B cell (primary cell): ENCODE results near the gene PTPN22. TPM values are rescaled to one million over a fixed set of nuclear protein-coding genes. Genes with fewer than 3 reads are reported as not detected.

Experiments
- ATAC-seq: fragments of 200-7000 bp; cut with Tn5 transposase; one replicate; pipeline ENCODE4 v1.10.0; 2021; ENCODE audit warnings: low read depth, mild to moderate bottlenecking, moderate number of reproducible peaks, moderate library complexity
- CTCF ChIA-PET: fragments of 350-600 bp; sonication (Branson Sonifier 250); formaldehyde crosslinking; loops from one replicate; lab custom pipeline; 2021; ENCODE audit warnings: antibody characterized with exemption, inconsistent platforms; lab: Charles Lee
- POLR2A ChIA-PET: fragments of 350-600 bp; sonication (Branson Sonifier 250); formaldehyde crosslinking; loops from one replicate; lab custom pipeline; 2021; ENCODE audit warnings: antibody characterized with exemption; lab: Charles Lee
- DNase-seq: peaks from one replicate; pipeline ENCODE4 v3.0.0; 2013
- H2AFZ ChIP-seq: 2 replicates; pipeline ENCODE4 v1.6.1; 2012; ENCODE audit warnings: mild to moderate bottlenecking, low read depth, low read length; ENCODE audit not compliant: insufficient read depth, poor library complexity, severe bottlenecking
- H3K27ac ChIP-seq, 2 donors: 1 replicate in 1 of 2; 2 replicates in 1 of 2; pipeline ENCODE4 v1.5.1; 2012 to 2013; ENCODE audit warnings: low read length in 2 of 2, mild to moderate bottlenecking in 2 of 2, moderate library complexity in 1 of 2
- H3K27me3 ChIP-seq, 4 experiments: fragments of 200-600 bp in 1 of 4; sonication (generic) in 1 of 4; replicated peaks in 1 of 4; 1 replicate in 2 of 4; 2 replicates in 2 of 4; pipeline versions ENCODE4 v1.6.1 to v1.7.0; 2013 to 2016; ENCODE audit warnings: low read length in 3 of 4, mild to moderate bottlenecking in 2 of 4, mixed read lengths in 1 of 4, moderate library complexity in 1 of 4; ENCODE audit not compliant: insufficient read depth in 4 of 4, control insufficient read depth in 3 of 4; ENCODE audit errors: control extremely low read depth in 1 of 4
- H3K36me3 ChIP-seq, 2 experiments: replicated peaks in 1 of 2; 1 replicate in 1 of 2; 2 replicates in 1 of 2; pipeline versions ENCODE4 v1.6.1 to v1.7.1; 2013; ENCODE audit warnings: low read length in 1 of 2; ENCODE audit not compliant: insufficient read depth in 2 of 2, control insufficient read depth in 1 of 2; ENCODE audit errors: control extremely low read depth in 1 of 2, extremely low read depth in 1 of 2
- H3K4me1 ChIP-seq, 2 donors: fragments of 200-600 bp in 1 of 2; sonication (generic) in 1 of 2; 1 replicate in 1 of 2; 2 replicates in 1 of 2; pipeline versions ENCODE4 v1.5.1 to v1.6.1; 2013 to 2017; ENCODE audit warnings: low read length in 2 of 2; ENCODE audit not compliant: control insufficient read depth in 2 of 2, insufficient read depth in 2 of 2
- H3K4me2 ChIP-seq: replicated peaks from 2 replicates; pipeline ENCODE3; 2012; ENCODE audit warnings: mild to moderate bottlenecking, low read depth, low read length; ENCODE audit not compliant: poor library complexity, severe bottlenecking
- H3K4me3 ChIP-seq, 5 experiments: fragments of 200-600 bp in 1 of 5; sonication (generic) in 1 of 5; 1 replicate in 3 of 5; 2 replicates in 2 of 5; pipeline versions ENCODE4 v1.5.1 to v1.7.0; 2011 to 2016; ENCODE audit warnings: low read length in 4 of 5, mild to moderate bottlenecking in 4 of 5, low read depth in 2 of 5, control low read depth in 1 of 5, moderate library complexity in 1 of 5; ENCODE audit not compliant: insufficient read depth in 1 of 5; ENCODE audit errors: control extremely low read depth in 1 of 5, extremely low read depth in 1 of 5
- H3K79me2 ChIP-seq: fragments of 200-600 bp; sonication (generic); one replicate; pipeline ENCODE4 v1.6.0; 2016; ENCODE audit warnings: low read length; ENCODE audit not compliant: control insufficient read depth, insufficient read depth
- H3K9ac ChIP-seq: fragments of 200-600 bp; sonication (generic); 2 replicates; pipeline ENCODE4 v1.6.1; 2017; ENCODE audit warnings: mild to moderate bottlenecking, low read length, moderate library complexity
- H3K9me3 ChIP-seq, 3 donors: one replicate each; pipeline versions ENCODE4 v1.6.1 to v1.7.1; 2013; ENCODE audit warnings: low read length in 2 of 3; ENCODE audit not compliant: control insufficient read depth in 2 of 3, insufficient read depth in 1 of 3; ENCODE audit errors: control extremely low read depth in 1 of 3
- H4K20me1 ChIP-seq: 2 replicates; pipeline ENCODE4 v1.6.0; 2012; ENCODE audit warnings: mild to moderate bottlenecking, low read length; ENCODE audit not compliant: insufficient read depth, control insufficient read depth, poor library complexity, severe bottlenecking
- H3K27ac Mint-ChIP-seq: one replicate; pipeline ENCODE4 v1.8.0; 2021; ENCODE audit warnings: mixed read lengths
- H3K27me3 Mint-ChIP-seq: one replicate; pipeline ENCODE4 v1.8.0; 2021; ENCODE audit warnings: mixed read lengths
- H3K4me1 Mint-ChIP-seq: one replicate; pipeline ENCODE4 v1.8.0; 2021; ENCODE audit warnings: mixed read lengths
- H3K4me3 Mint-ChIP-seq: one replicate; pipeline ENCODE4 v1.8.0; 2021; ENCODE audit warnings: mixed read lengths
- H3K9me3 Mint-ChIP-seq: one replicate; pipeline ENCODE4 v1.8.0; 2022; ENCODE audit warnings: mixed read lengths; ENCODE audit not compliant: insufficient read depth
- CTCF ChIP-seq: fragments of 200-600 bp; IDR thresholded peaks from one replicate; pipeline ENCODE4 v1.8.0; 2022; ENCODE audit warnings: antibody characterized with exemption, mild to moderate bottlenecking
- EZH2 ChIP-seq: IDR thresholded peaks from 2 replicates; pipeline ENCODE4 v1.6.1; 2012; ENCODE audit warnings: borderline replicate concordance, low read depth, mild to moderate bottlenecking, moderate library complexity, low read length; ENCODE audit not compliant: insufficient read depth, poor library complexity, severe bottlenecking
- WGBS: methylation state at CpG from one replicate; pipeline ENCODE4 v1.1.5; 2013; ENCODE audit warnings: missing lambda C conversion rate; ENCODE audit not compliant: insufficient coverage; 5-methylcytosine and 5-hydroxymethylcytosine counted together
- intact Hi-C: fragments of 100-400 bp; cut with micrococcal nuclease; formaldehyde crosslinking; loops from one replicate; pipeline ENCODE4 v1.10.0; 2022
- polyA plus RNA-seq: library from polyadenylated mRNA; depleted of rRNA; stranded (reverse); fragments of >200 nt; gene quantifications from 2 replicates; pipeline ENCODE4 v1.2.3, GENCODE V29; 2012
- total RNA-seq, 2 donors: library from RNA; stranded (reverse); fragments of 120-200 nt in 1 of 2; gene quantifications; 1 replicate in 1 of 2; 2 replicates in 1 of 2; pipeline versions ENCODE4 v1.2.3 to v1.2.4, GENCODE V29; 2013 to 2022

PTPN22 gene
- total and polyA plus RNA-seq, 2 donors (not counting 1 experiment from before 2014, with no cell fraction given): 14.3 to 37.4 TPM

DNA sequence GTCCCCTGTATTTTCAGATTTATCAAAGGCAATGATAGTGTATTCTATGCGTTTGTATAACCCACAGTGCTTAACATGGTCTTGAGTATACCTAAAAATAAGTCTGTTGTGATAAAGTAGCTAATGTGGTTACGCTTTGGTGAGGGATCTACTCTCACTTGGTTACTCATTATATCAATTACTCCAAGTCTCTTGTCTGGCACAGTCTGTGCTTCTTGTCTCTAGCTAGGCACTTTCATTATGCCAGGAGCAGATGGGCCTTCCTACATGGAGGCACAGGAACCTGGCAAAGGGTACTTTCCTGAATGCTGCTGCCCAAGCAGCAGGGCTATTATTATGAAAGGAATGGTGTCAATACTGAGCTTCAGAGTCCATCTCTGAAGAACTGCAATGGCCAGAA, 4.2 kb upstream of the PTPN22 start:
- DNase-seq: no peak
- POLR2A ChIA-PET: interaction anchor here (0.6 kb wide), 1 partner anchor 15 kb away, joined by 8 read pairs; no protein-coding TSS in a partner anchor

More for the DNA sequence above, 4.2 kb upstream of the PTPN22 start:
- Histone ChIP-seq H3K27me3 (no peaks in the 10 kb centered on the region), H3K4me3 (no peak overlapping the region), H3K79me2 (peaks cover 6% of the 10 kb centered on the region), H2AFZ (no peak overlapping the region), H3K4me1 (peaks cover 21 to 23% of the 10 kb centered on the region in 2 donors), H3K36me3 (no peaks in the 10 kb centered on the region), H4K20me1 (no peaks in the 10 kb centered on the region), H3K4me2 (no peak overlapping the region), H3K9ac (no peak overlapping the region), H3K9me3 (no peaks in the 10 kb centered on the region), H3K27ac (no peak overlapping the region)
- CTCF ChIA-PET: interaction anchor here (0.8 to 2.8 kb wide), 7 partner anchors 8 to 40 kb away, joined by 3 to 16 read pairs (median 5); partner anchors contain the start of genes AP4B1 and DCLRE1B
- TF ChIP-seq EZH2 (no peak), CTCF (no peak)
- no peaks in the 10 kb centered on the region for H3K9me3 Mint-ChIP-seq
- H3K4me1 Mint-ChIP-seq: peaks cover 33% of the 10 kb centered on the region
- H3K4me3 Mint-ChIP-seq: no peak overlapping the region
- H3K27me3 Mint-ChIP-seq: no peaks in the 10 kb centered on the region
- intact Hi-C loops: no loop called here
- no peak for ATAC-seq
- H3K27ac Mint-ChIP-seq: no peak overlapping the region
- no CpG with 5 or more reads among the region's 2 CpGs for WGBS
